Measurements from ENCODE around the gene CARMIL1. TPM values are rescaled to one million over a fixed set of nuclear protein-coding genes. Genes with fewer than 3 reads are reported as not detected.

The CARMIL1 gene
- total RNA-seq, 1 experiment from 2014 or later, result 23.6 TPM

DNA sequence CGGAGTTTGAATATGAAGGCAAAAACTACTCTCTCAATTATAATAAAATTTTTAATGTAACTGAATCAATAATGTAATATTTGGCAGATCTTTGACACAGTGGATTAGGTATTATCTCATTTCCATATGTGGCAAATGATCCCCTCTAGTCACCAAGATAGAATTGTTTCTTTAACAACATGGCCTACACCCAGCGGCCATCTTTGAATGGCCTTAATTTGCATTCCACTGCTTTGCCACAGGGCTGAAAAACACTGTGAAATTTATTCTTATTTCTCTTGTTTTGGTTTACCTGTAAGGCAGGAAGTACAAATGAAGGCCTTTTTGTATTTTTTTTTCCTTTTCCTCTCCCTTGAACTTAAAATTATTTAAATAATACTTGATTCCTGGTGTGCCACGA is 210.2 kb downstream of the CARMIL1 start:
- H3K27me3 Mint-ChIP-seq (ENCODE audit: low read depth), result no peaks in the 10 kb centered on the region
- Histone ChIP-seq H3K56ac (ENCODE audit: insufficient read length, low read depth, low read length) (no peak overlapping the region), H4K8ac (replicated peaks; ENCODE audit: insufficient read length, low read depth, low read length) (no peak overlapping the region), H3K9ac (ENCODE audit: extremely low read depth, insufficient read length, low read length) (no peak overlapping the region), H3T11ph (ENCODE audit: low read length) (no peak overlapping the region), H3K4me1 (ENCODE audit: insufficient read depth, low read length) (no peaks in the 10 kb centered on the region), H2BK120ac (ENCODE audit: low read depth, low read length, poor library complexity, severe bottlenecking) (no peak overlapping the region), H2AK5ac (ENCODE audit: insufficient read length, low read length) (no peak overlapping the region), H2AFZ (ENCODE audit: low read length) (no peak overlapping the region), H3K14ac (ENCODE audit: insufficient read depth, low read length) (no peak overlapping the region), H3K9me3 (ENCODE audit: control insufficient read depth, low read depth, low read length) (no peaks in the 10 kb centered on the region), H2BK5ac (ENCODE audit: insufficient read length, low read length) (no peak overlapping the region), H3K4me2 (ENCODE audit: insufficient read depth, insufficient read length, low read length) (no peak overlapping the region), H2BK12ac (ENCODE audit: insufficient read length, low read depth, low read length) (no peak overlapping the region), H3K79me1 (ENCODE audit: insufficient read depth, low read depth, low read length, poor library complexity, severe bottlenecking) (no peaks in the 10 kb centered on the region), H3K27me3 (ENCODE audit: insufficient read depth, low read length) (no peaks in the 10 kb centered on the region), H3K4ac (ENCODE audit: low read depth, low read length) (no peak overlapping the region), H4K20me1 (ENCODE audit: control insufficient read depth, insufficient read depth, insufficient read length) (no peaks in the 10 kb centered on the region), H4K91ac (ENCODE audit: insufficient read length, low read depth, low read length) (no peak overlapping the region), H3K27ac (ENCODE audit: insufficient read length, low read depth, low read length) (no peak overlapping the region), H2BK15ac (ENCODE audit: low read depth, low read length) (no peak overlapping the region), H3K18ac (ENCODE audit: insufficient read length, low read depth, low read length) (no peak overlapping the region), H3K23ac (ENCODE audit: insufficient read length, low read depth, low read length) (no peak overlapping the region), H4K5ac (ENCODE audit: insufficient read length, low read depth, low read length) (no peak overlapping the region), H3K23me2 (ENCODE audit: insufficient read length, low read depth, low read length, poor library complexity, severe bottlenecking) (no peaks in the 10 kb centered on the region), H3K79me2 (ENCODE audit: insufficient read depth, low read length) (no peaks in the 10 kb centered on the region), H2BK20ac (ENCODE audit: low read depth, low read length, poor library complexity, severe bottlenecking) (no peak overlapping the region)
- H3K27ac Mint-ChIP-seq, result 0 out of 7 replicates have a peak overlapping the region, but pooled peaks of 1 of the 3 experiments have one; percentile 26
- peaks cover 10 to 12% of the 10 kb centered on the region in 2 experiments for H3K4me1 Mint-ChIP-seq
- H3K4me3 Mint-ChIP-seq, result no peak overlapping the region
- no CpG with 5 or more reads among the region's 3 CpGs for WGBS (ENCODE audit: extremely low coverage, insufficient read length, low lambda C conversion rate)
- no peaks in the 10 kb centered on the region for H3K9me3 Mint-ChIP-seq
- no peak for DNase-seq
- TF ChIP-seq CTCF (conservative IDR thresholded peaks at IDR 0.05), result no peak
- peaks cover 0 to 12% (median 0%) of the 10 kb centered on the region in 3 experiments; a peak in 4 of 7 replicates for H3K36me3 Mint-ChIP-seq (ENCODE audit: insufficient read depth in 1 of 3, low read depth in 3 of 3)

Data from H9 (cell line).